ENCODE data around the gene CPEB4. TPM values are rescaled to one million over a fixed set of nuclear protein-coding genes. Genes with fewer than 3 reads are reported as not detected.

Gene CPEB4
- total and polyA plus RNA-seq, 2 of the 8 experiments (the other 6 are each of a cell fraction or from before 2014, with no cell fraction given), result 8.4 to 13.4 TPM

- TF ChIP-seq CHD7 (IDR thresholded peaks at IDR 0.05; ENCODE audit: insufficient replicate concordance, low read length), result no peak
- no peak for TF ChIP-seq TAF1 (IDR thresholded peaks at IDR 0.05; ENCODE audit: low read depth, low read length)
- TF ChIP-seq RNF2 (IDR thresholded peaks at IDR 0.05; ENCODE audit: borderline replicate concordance, low read depth, low read length, missing control alignments, poor library complexity, severe bottlenecking), result no peak
These were observed 4.7 kb upstream of the CPEB4 start (continued) for GRCh38 chr5:173883347-173883924.

Data from H1 (cell line).